Ovary (tissue), 9 donors: ENCODE measurements around the gene COL26A1. TPM values are rescaled to one million over a fixed set of nuclear protein-coding genes. Genes with fewer than 3 reads are reported as not detected.

Experiments
- DNase-seq, 5 donors: peaks; one replicate each; pipeline ENCODE4 v3.0.0-alpha.2; 2019 to 2020
- H3K27ac ChIP-seq, 2 donors: fragments of 200-600 bp; one replicate each; pipeline versions ENCODE4 v1.5.1 to v1.8.0; 2019 to 2022
- H3K27me3 ChIP-seq: fragments of 200-600 bp; one replicate; pipeline ENCODE4 v1.8.0; 2022
- H3K36me3 ChIP-seq: fragments of 200-600 bp; sonication (generic); one replicate; pipeline ENCODE4 v1.5.1; 2019
- H3K4me1 ChIP-seq: one replicate; pipeline ENCODE4 v1.8.1; 2013; ENCODE audit warnings: mild to moderate bottlenecking, moderate library complexity; ENCODE audit not compliant: insufficient read depth
- H3K4me3 ChIP-seq: fragments of 200-600 bp; sonication (generic); one replicate; pipeline ENCODE4 v1.5.1; 2017
- H3K9me3 ChIP-seq, 2 donors: fragments of 200-600 bp in 1 of 2; sonication (generic) in 1 of 2; one replicate each; pipeline versions ENCODE4 v1.5.1 to v1.8.1; 2013 to 2019; ENCODE audit warnings: mild to moderate bottlenecking in 1 of 2, moderate library complexity in 1 of 2
- EP300 ChIP-seq: sonication (generic); formaldehyde crosslinking; IDR thresholded peaks from one replicate; pipeline ENCODE4 v1.6.1; 2017; ENCODE audit warnings: antibody characterized with exemption
- POLR2A ChIP-seq: fragments of 450-650 bp; IDR thresholded peaks from one replicate; pipeline ENCODE4 v1.6.1; 2017; ENCODE audit warnings: antibody characterized with exemption, mild to moderate bottlenecking, moderate library complexity
- WGBS, 3 donors: extraction: QIAGEN DNeasy Blood & Tissue Kit in 1 of 3; methylation state at CpG; one replicate each; pipeline versions ENCODE4 v1.1.5 to v1.1.7; 2013 to 2017; 5-methylcytosine and 5-hydroxymethylcytosine counted together
- intact Hi-C, 4 donors: fragments of 100-400 bp; cut with DNase I; formaldehyde crosslinking; loops; one replicate each; pipeline versions ENCODE4 v1.11.0 to v1.15.1; 2022 to 2023
- polyA plus RNA-seq, 2 donors: library from polyadenylated mRNA; stranded (reverse); fragments of 200-250 nt in 1 of 2; fragments of 350-450 nt in 1 of 2; fragmentation: Illumina TruSeq in 1 of 2; extraction: RNeasy Lipid Tissue Mini Kit (QIAGEN cat#74804) in 1 of 2; gene quantifications; one replicate each; pipeline ENCODE4 v1.2.3, GENCODE V29; 2013 to 2014
- total RNA-seq, 7 donors: library from RNA; depleted of rRNA in 2 of 7; stranded (reverse); fragments of >200 nt in 2 of 7; fragmentation: NEBNext Ultra II Directional in 3 of 7; extraction: Animal tissue kit (Norgen Biotek cat#: 25700) in 3 of 7; gene quantifications; one replicate each; pipeline versions ENCODE4 v1.1.0 to v1.2.4, GENCODE V29; 2016 to 2023
- TF ChIP-seq, protein P1 (sequence below), 3 donors: fragments of 450-650 bp in 2 of 3; fragments of 200-600 bp in 1 of 3; IDR thresholded peaks; one replicate each; pipeline versions ENCODE4 v1.5.1 to v1.8.0; 2016 to 2022; ENCODE audit warnings: antibody characterized with exemption in 3 of 3, mild to moderate bottlenecking in 1 of 3
- donor health status: DM: no; HTN: no; CAD: no; lungs with moderate emphysema.
- donor health status: DM: no; HTN: no; CAD: no.
- donor health status: Bipolar disorder and iron deficiency.
- donor health status: DM: yes; HTN: yes; CAD: no.
- donor health status: DM: no; HTN: no; CAD: no.
- donor health status: DM: yes; HTN: yes; CAD: no.

The COL26A1 gene
- total and polyA plus RNA-seq, 9 donors = 0.17 to 2.3 (median 0.40) TPM

DNA sequence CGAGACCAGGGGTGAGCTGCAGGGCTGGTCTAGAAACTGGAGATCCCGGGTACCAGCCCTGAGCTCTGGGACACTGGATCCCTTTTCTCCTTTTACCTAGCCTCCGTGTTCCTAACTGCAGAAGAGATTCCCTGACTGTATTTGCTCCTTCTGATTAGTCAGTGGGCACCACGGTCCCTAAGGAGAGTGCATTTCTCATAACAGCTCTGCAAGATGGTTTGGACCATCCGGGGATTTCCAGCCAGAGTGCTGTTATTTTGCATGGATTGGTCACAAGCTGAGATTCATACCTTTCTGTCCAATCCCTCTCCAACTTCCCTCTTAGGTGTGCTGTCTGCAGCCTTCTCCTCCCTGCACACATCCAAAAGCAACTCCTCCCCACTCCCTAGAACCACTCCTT is 143.9 kb downstream of the COL26A1 start:
- 41 to 54% (median 45%) methylated on average over 5 of the region's 5 CpGs for WGBS, 3 donors
- Histone ChIP-seq H3K27ac (no peak overlapping the region), H3K4me1 (no peaks in the 10 kb centered on the region), H3K9me3 (no peaks in the 10 kb centered on the region), H3K36me3 (no peaks in the 10 kb centered on the region), H3K4me3 (no peak overlapping the region), H3K27me3 (no peaks in the 10 kb centered on the region)
- TF ChIP-seq POLR2A = no peak
- TF ChIP-seq, protein P1, sequence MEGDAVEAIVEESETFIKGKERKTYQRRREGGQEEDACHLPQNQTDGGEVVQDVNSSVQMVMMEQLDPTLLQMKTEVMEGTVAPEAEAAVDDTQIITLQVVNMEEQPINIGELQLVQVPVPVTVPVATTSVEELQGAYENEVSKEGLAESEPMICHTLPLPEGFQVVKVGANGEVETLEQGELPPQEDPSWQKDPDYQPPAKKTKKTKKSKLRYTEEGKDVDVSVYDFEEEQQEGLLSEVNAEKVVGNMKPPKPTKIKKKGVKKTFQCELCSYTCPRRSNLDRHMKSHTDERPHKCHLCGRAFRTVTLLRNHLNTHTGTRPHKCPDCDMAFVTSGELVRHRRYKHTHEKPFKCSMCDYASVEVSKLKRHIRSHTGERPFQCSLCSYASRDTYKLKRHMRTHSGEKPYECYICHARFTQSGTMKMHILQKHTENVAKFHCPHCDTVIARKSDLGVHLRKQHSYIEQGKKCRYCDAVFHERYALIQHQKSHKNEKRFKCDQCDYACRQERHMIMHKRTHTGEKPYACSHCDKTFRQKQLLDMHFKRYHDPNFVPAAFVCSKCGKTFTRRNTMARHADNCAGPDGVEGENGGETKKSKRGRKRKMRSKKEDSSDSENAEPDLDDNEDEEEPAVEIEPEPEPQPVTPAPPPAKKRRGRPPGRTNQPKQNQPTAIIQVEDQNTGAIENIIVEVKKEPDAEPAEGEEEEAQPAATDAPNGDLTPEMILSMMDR (IDR thresholded peaks at IDR 0.05) = no peak
- TF ChIP-seq EP300 = no peak
- no peak for DNase-seq
- intact Hi-C loops = loop anchor here in 1 of 4 donors (5.0 kb wide), 1 partner anchor 144 kb away; the partner anchor contains the start of gene COL26A1

DNA sequence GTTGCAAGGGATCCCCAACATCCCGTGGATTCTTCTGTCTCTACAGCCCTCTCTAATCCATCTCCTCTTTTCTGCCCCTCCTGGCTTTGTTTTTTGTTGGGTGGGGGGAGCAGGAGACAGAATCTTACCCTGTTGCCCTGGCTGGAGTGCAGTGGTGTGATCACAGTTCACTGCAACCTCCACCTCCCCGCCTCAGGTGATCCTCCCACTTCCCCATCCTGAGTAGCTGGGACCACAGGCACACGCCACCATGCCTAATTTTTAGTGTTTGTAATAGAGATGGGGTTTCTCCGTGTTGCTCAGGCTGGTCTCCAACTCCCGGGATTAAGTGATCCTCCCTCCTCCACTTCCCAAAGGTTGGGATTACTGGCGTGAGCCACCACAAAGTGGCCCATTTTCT is 144.7 kb downstream of the COL26A1 start:
- no peak for TF ChIP-seq EP300
- TF ChIP-seq, protein P1 (IDR thresholded peaks at IDR 0.05) = no peak
- TF ChIP-seq POLR2A = no peak
- Histone ChIP-seq H3K4me3 (no peak overlapping the region), H3K9me3 (no peaks in the 10 kb centered on the region), H3K27ac (no peak overlapping the region), H3K36me3 (no peaks in the 10 kb centered on the region), H3K27me3 (no peaks in the 10 kb centered on the region), H3K4me1 (no peaks in the 10 kb centered on the region)
- 37 to 53% (median 50%) methylated on average over 6 of the region's 6 CpGs for WGBS, 3 donors
- intact Hi-C loops = loop anchor here in 1 of 4 donors (5.0 kb wide), 1 partner anchor 145 kb away; the partner anchor contains the start of gene COL26A1
- no peak for DNase-seq

DNA sequence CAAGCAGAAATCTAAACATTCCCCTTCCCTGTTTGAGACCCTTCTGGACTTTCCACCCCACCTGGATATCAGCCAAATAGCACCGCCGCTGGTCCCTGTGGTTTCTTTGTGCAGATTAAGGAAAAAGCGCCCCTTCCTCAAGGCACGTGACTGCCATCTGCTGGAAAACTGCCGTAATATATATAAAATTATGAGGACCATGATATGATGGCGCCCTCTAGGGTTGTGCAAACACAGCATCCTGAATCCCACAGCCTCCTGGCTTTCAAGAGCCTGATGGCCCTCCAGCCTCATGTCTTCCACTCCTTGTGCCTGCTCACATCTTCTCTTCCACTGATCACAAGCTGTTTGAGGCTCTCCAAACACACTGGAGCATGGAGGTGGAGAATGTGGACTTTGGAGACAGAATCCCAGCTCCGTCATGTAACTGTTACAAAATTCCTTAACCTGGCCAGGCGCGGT is 145.1 kb downstream of the COL26A1 start:
- Histone ChIP-seq H3K9me3 (no peaks in the 10 kb centered on the region), H3K4me1 (no peaks in the 10 kb centered on the region), H3K4me3 (no peak overlapping the region), H3K27me3 (no peaks in the 10 kb centered on the region), H3K27ac (no peak overlapping the region), H3K36me3 (no peaks in the 10 kb centered on the region)
- no peak for TF ChIP-seq EP300
- no peak for TF ChIP-seq POLR2A
- TF ChIP-seq, protein P1 (IDR thresholded peaks at IDR 0.05) = peak in 1 of 3 donors; percentile 34
- DNase-seq = peak in 1 of 5 donors; percentile 26
- 24 to 30% (median 26%) methylated on average over 9 of the region's 9 CpGs for WGBS, 3 donors
- intact Hi-C loops = loop anchor here in 1 of 4 donors (5.0 kb wide), 1 partner anchor 146 kb away; the partner anchor contains the start of gene COL26A1

DNA sequence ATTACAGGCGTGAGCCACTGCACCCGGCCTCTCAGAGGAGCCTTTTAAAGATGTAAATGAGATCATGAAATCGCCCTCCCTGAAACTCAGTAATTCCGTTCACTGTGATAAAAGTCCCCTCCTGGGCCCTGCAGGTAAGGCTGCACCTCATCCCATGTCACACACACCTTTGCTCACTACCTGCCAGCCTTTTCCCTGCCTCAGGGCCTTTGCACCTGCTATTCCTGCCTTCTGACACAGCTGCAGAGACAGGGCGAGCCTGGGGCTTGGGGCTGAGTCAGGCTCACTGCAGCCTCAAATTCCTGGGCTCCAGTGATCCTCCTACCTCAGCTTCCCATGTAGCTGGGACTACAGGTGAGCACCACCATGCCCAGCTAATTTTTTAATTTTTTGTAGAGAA is 147.6 kb downstream of the COL26A1 start:
- TF ChIP-seq EP300 = no peak
- TF ChIP-seq, protein P1 (IDR thresholded peaks at IDR 0.05) = no peak
- no peak for TF ChIP-seq POLR2A
- no peak overlapping the region for H3K4me3 ChIP-seq
- no peaks in the 10 kb centered on the region for H3K36me3 ChIP-seq
- WGBS, 3 donors = 81 to 89% (median 83%) methylated on average over 5 of the region's 5 CpGs
- no peaks in the 10 kb centered on the region for H3K9me3 ChIP-seq
- H3K27ac ChIP-seq = no peak overlapping the region
- DNase-seq = no peak
- no peaks in the 10 kb centered on the region for H3K4me1 ChIP-seq
- intact Hi-C loops = no loop called here
- H3K27me3 ChIP-seq = no peaks in the 10 kb centered on the region
